HG03095 (cell line): Measurements from ENCODE around the gene TMEM167A.

Source experiments
- ATAC-seq: cut with Tn5 transposase; IDR thresholded peaks from one replicate; pipeline ENCODE4 v1.9.1; 2021; ENCODE audit warnings: moderate library complexity; ENCODE audit not compliant: unreplicated experiment

TMEM167A gene

GRCh38 chr5:83036991-83037575, 40.1 kb downstream of the TMEM167A start:
- ATAC-seq: no peak

GRCh38 chr5:83035373-83036100, 41.7 kb downstream of the TMEM167A start:
- ATAC-seq: no peak

GRCh38 chr5:83034528-83035207, 42.5 kb downstream of the TMEM167A start:
- no peak for ATAC-seq

- ATAC-seq: no peak
Measured at GRCh38 chr5:83034036-83034435, 43.2 kb downstream of the TMEM167A start.

- ATAC-seq: no peak
Measured at GRCh38 chr5:83031381-83031780, 45.8 kb downstream of the TMEM167A start.

- no peak for ATAC-seq
Measured at GRCh38 chr5:83029912-83030311, 47.3 kb downstream of the TMEM167A start.

GRCh38 chr5:83026930-83027687, 50.1 kb downstream of the TMEM167A start:
- peak; percentile 72 for ATAC-seq

GRCh38 chr5:83026516-83026915, 50.7 kb downstream of the TMEM167A start:
- no peak for ATAC-seq

GRCh38 chr5:83025690-83026478, 51.3 kb downstream of the TMEM167A start:
- ATAC-seq: no peak

GRCh38 chr5:83022334-83022733, 54.9 kb downstream of the TMEM167A start:
- ATAC-seq: no peak

GRCh38 chr5:83015676-83016075, 61.5 kb downstream of the TMEM167A start:
- no peak for ATAC-seq

GRCh38 chr5:83011985-83012384, 65.2 kb downstream of the TMEM167A start:
- peak; percentile 96 for ATAC-seq

GRCh38 chr5:83009408-83009807, 67.8 kb downstream of the TMEM167A start:
- ATAC-seq: no peak

GRCh38 chr5:83007755-83008154, 69.4 kb downstream of the TMEM167A start:
- no peak for ATAC-seq

- no peak for ATAC-seq
Measured at GRCh38 chr5:83006683-83007283, 70.4 kb downstream of the TMEM167A start.

GRCh38 chr5:83003791-83004190, 73.4 kb downstream of the TMEM167A start:
- ATAC-seq: no peak
